ENCODE data around the gene DRD1. TPM values are rescaled to one million over a fixed set of nuclear protein-coding genes. Genes with fewer than 3 reads are reported as not detected.

DRD1 gene
- total RNA-seq, 1 experiment from 2014 or later, result 0.54 TPM

DNA sequence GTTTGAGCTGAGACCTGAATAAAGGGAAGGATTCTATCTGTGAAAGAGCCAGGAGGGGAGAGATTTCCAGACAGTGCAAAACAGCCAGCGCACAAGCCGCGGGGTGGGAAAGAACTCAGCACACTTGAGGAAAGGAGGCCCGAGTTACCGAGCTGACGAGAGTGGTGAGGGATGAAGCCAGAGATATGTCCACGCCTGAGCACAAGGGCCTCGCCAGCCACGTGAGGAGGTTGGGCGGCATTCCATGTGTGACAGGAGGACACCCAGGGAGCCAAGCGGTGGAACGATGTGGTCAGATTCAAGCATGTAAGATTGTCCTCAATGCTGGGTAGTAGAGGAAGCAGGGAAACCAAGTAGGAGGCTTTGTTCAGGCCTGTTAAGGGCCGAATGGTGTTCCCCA lies 17.4 kb upstream of the DRD1 start:
- TF ChIP-seq POLR2A (IDR thresholded peaks at IDR 0.05; ENCODE audit: borderline replicate concordance, extremely low read depth, insufficient read depth, insufficient read length) (no peak), CBX3 (IDR thresholded peaks at IDR 0.05; ENCODE audit: low read depth) (no peak), TCF7L2 (IDR thresholded peaks at IDR 0.05; ENCODE audit: borderline replicate concordance, extremely low read depth, insufficient read depth, insufficient read length) (no peak), SRF (IDR thresholded peaks at IDR 0.05; ENCODE audit: low read depth) (no peak), FOSL1 (IDR thresholded peaks at IDR 0.05; ENCODE audit: low read depth) (no peak), EGR1 (IDR thresholded peaks at IDR 0.05; ENCODE audit: low read depth) (no peak), RAD21 (IDR thresholded peaks at IDR 0.05; ENCODE audit: low read depth) (no peak), SIN3A (IDR thresholded peaks at IDR 0.05; ENCODE audit: low read depth) (no peak), YY1 (IDR thresholded peaks at IDR 0.05; ENCODE audit: extremely low read depth, insufficient replicate concordance, low read depth, low read length) (no peak), ELF1 (IDR thresholded peaks at IDR 0.05; ENCODE audit: borderline replicate concordance, low read depth) (no peak), CEBPB (IDR thresholded peaks at IDR 0.05; ENCODE audit: low read depth) (no peak), ZNF274 (IDR thresholded peaks at IDR 0.05; ENCODE audit: low read depth, low read length) (no peak)
- TF ChIP-seq, protein P1, sequence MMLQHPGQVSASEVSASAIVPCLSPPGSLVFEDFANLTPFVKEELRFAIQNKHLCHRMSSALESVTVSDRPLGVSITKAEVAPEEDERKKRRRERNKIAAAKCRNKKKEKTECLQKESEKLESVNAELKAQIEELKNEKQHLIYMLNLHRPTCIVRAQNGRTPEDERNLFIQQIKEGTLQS (IDR thresholded peaks at IDR 0.05), result no peak
- Histone ChIP-seq H3K9ac (ENCODE audit: low read length) (no peak overlapping the region), H2AFZ (ENCODE audit: low read depth, low read length, poor library complexity, severe bottlenecking) (no peak overlapping the region), H3K4me3 (replicated peaks in 1 of 2; ENCODE audit: low read depth in 1 of 2, low read length in 2 of 2) (no peak overlapping the region), H3K4me2 (ENCODE audit: low read length) (no peak overlapping the region), H4K20me1 (ENCODE audit: insufficient read depth) (no peaks in the 10 kb centered on the region), H3K36me3 (ENCODE audit: control insufficient read depth in 1 of 2, insufficient read depth in 2 of 2, low read length in 2 of 2) (no peaks in the 10 kb centered on the region), H3K27me3 (ENCODE audit: insufficient read depth, low read length) (no peaks in the 10 kb centered on the region), H3K9me2 (ENCODE audit: insufficient read depth) (no peaks in the 10 kb centered on the region), H3K27ac (ENCODE audit: low read depth, low read length) (no peak overlapping the region), H3K9me3 (ENCODE audit: control insufficient read depth in 1 of 2, insufficient read depth in 1 of 2, low read depth in 1 of 2, low read length in 2 of 2) (no peaks in the 10 kb centered on the region), H3K4me1 (ENCODE audit: control insufficient read depth in 1 of 2, insufficient read depth in 2 of 2, low read length in 2 of 2) (peaks cover 7% of the 10 kb centered on the region in 2 experiments; a peak in 2 of 4 replicates), H3K79me2 (ENCODE audit: insufficient read depth, low read length) (no peaks in the 10 kb centered on the region)
- intact Hi-C loops (cut with micrococcal nuclease), result no loop called here
- ATAC-seq (no peak), DNase-seq (ENCODE audit: low read depth, low spot score) (no peak)
- RAD21 ChIA-PET (ENCODE audit: low non-redundant PET in 1 of 2, low total read pairs in 2 of 2, uncharacterized antibody in 2 of 2, unreplicated experiment in 2 of 2), result interaction anchor here in 1 of 2 experiments (0.6 kb wide), 1 partner anchor 510 kb away, joined by 3 read pairs; no protein-coding TSS in a partner anchor
- CTCF ChIA-PET, result no interaction called here
- no TSS peak for BruUV-seq (replicated peaks)
- POLR2A ChIA-PET, result no interaction called here

Measured in HCT116 (cell line).